Subcutaneous adipose tissue (tissue), 4 donors: Measurements from ENCODE around the gene RASL12. TPM values are rescaled to one million over a fixed set of nuclear protein-coding genes. Genes with fewer than 3 reads are reported as not detected.

Source experiments
- total RNA-seq, 4 donors: library from RNA; depleted of rRNA; stranded (reverse); fragments of >200 nt; gene quantifications; one replicate each; pipeline ENCODE4 v1.1.0, GENCODE V29; 2016
- TF ChIP-seq, protein P1 (sequence below): fragments of 450-650 bp; IDR thresholded peaks from one replicate; pipeline ENCODE4 v1.5.1; 2016; ENCODE audit warnings: low read depth, mild to moderate bottlenecking, control low read depth, antibody characterized with exemption, moderate library complexity

Gene RASL12
- total RNA-seq, 4 donors from 2014 or later: 2.6 to 13.6 (median 7.7) TPM

DNA sequence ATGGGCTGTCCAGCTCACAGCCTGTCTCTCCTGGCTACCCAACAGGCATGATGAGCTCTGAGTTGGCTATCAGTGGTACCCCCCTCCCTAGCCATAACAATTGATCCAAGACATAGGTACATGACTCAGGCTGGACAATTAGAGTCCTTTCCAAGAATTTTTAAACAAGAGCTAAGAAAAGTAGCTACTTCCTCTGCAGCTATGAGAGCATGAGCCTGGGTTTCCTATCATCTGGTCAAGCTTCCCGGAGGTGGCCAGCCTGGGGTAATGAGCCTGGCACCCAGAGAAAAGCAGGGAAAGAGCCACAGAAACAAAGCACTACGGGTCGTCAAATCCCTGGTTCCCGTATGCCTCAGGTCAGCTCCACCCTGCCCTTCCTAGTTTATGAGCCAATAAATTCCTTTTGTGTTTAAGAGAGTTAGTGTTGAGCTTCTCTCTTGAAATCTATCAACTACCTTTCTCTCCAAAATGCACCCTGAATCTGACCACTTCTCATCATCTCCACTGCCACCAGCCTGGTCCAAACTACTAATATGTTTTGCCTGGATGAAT, 24.9 kb downstream of the RASL12 start:
- TF ChIP-seq, protein P1, sequence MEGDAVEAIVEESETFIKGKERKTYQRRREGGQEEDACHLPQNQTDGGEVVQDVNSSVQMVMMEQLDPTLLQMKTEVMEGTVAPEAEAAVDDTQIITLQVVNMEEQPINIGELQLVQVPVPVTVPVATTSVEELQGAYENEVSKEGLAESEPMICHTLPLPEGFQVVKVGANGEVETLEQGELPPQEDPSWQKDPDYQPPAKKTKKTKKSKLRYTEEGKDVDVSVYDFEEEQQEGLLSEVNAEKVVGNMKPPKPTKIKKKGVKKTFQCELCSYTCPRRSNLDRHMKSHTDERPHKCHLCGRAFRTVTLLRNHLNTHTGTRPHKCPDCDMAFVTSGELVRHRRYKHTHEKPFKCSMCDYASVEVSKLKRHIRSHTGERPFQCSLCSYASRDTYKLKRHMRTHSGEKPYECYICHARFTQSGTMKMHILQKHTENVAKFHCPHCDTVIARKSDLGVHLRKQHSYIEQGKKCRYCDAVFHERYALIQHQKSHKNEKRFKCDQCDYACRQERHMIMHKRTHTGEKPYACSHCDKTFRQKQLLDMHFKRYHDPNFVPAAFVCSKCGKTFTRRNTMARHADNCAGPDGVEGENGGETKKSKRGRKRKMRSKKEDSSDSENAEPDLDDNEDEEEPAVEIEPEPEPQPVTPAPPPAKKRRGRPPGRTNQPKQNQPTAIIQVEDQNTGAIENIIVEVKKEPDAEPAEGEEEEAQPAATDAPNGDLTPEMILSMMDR: no peak

DNA sequence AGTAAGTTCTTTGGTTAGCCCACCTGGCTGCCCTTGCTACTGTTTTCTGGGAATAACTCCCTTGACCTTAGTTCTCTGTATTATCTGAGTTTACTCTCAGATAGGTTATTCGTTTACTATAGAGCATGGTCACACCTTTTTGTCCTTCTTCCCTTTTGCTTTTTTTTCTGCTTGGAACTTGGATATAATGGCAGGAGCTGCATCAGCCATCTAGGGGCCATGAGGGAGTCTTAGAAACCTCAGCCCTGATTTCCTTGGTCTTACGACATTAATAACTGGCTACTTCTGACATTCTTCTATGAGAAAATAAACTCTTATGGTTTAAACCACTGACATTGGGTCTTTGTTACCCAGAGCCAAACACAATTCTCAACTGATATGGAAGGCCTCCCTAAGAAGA, 26.0 kb downstream of the RASL12 start:
- TF ChIP-seq, protein P1: no peak

DNA sequence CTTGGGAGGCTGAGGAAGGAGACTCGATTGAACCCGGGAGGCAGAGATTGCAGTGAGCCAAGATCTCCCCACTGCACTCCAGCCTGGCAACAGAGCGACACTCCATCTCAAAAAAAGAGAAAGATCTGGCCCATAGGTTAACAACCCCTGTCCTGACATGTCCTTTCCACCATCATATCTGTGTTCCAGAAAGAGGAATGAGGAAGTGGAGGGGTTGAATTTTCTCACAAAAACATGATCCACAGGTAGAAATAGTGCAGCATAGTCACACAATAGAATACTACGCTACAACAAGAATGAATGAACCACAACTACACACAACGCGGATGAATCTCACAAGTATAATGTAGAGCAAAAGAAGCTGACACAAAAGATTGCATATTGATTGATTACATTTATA, 27.3 kb downstream of the RASL12 start:
- TF ChIP-seq, protein P1: no peak

DNA sequence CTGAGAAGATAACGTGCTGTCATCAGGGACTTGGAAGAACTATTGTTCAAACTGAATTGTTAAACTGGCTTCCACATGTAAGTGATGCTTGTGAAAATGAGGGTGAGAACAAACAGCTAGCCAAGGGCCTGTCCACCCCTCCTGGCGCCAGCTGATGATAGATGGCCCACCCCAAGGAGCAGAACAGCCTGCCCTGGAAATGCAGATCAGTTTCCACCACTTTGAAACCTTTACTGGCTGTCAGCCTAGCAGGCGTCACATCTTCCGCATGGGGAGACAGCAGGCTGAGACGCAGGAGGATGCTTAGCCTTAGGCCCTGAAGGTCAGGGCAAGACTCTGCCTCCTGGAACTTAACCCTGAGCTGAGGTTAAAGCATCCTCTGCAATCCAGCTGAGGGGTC, 29.0 kb downstream of the RASL12 start:
- TF ChIP-seq, protein P1: no peak

DNA sequence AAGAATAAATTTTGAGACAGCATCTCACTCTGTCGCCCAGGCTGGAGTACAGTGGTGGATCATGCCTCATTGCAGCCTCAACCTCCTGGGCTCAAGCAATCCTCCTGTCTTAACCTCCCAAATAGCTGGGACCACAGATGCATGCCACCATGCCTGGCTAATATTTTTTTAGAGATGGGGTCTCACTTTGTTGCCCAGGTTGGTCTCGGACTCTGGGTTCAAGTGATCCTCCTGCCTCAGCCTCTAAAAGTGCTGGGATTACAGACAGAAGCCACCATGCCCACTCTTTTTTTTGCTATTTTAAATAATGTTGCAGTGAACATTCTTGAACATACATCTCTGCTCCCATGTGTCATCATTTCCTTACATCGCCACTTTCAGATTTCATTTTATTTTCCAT, 29.4 kb downstream of the RASL12 start:
- TF ChIP-seq, protein P1: no peak

DNA sequence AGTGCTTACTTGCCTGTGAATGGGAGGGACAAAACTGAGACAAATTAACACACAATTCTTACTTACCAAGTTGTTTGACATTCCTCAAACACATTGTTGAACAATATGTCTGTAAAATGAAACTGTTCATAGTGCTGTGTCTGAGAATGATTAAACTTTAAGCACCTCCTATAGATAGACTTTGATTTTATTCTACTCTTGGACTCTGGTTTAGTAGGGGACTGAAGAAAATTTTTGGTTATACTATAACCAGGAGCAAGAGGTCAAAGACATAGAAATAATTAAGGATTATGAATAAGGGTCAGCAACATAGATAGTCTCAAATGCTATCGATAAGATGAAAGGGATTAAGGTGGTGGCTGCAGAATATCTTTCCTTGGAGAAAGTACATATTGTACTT, 30.5 kb downstream of the RASL12 start:
- TF ChIP-seq, protein P1: no peak

DNA sequence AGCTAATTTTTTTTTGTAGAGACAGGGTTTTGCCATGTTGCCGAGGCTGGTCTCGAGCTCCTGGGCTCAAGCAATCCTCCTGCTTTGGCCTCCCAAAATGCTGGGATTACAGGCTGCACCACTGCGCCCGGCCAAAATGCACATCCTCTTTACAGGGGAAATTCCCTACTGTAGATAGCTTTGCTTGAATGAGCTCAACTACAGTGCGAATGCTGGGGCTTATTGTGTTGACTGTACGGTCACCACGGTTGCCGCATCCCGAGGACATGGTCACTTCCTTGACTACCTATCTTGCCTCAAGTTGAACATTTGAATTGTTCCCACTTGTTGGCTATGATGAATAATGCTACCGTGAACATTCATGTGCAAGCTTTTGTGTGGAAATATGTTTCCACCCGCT, 33.1 kb downstream of the RASL12 start:
- TF ChIP-seq, protein P1: no peak
